SJSA1 (cell line): ENCODE data around the gene CLIC6. TPM values are rescaled to one million over a fixed set of nuclear protein-coding genes. Genes with fewer than 3 reads are reported as not detected.

Experiments
- DNase-seq, 2 experiments: peaks; one replicate each; pipeline ENCODE4 v3.0.0-alpha.2; 2015 to 2020; ENCODE audit warnings: low spot score in 2 of 2, low read depth in 1 of 2
- H3K27ac ChIP-seq: fragments of 250-450 bp; sonication (Bioruptor Pico); 2 replicates; pipeline ENCODE4 v1.5.1; 2020; ENCODE audit warnings: mild to moderate bottlenecking, moderate library complexity
- H3K27me3 ChIP-seq: fragments of 250-450 bp; sonication (Bioruptor Pico); replicated peaks from 2 replicates; pipeline ENCODE4 v1.5.1; 2020; ENCODE audit warnings: mild to moderate bottlenecking, moderate library complexity
- H3K36me3 ChIP-seq: fragments of 250-450 bp; sonication (Bioruptor Pico); 2 replicates; pipeline ENCODE4 v1.5.1; 2020; ENCODE audit warnings: mild to moderate bottlenecking
- H3K4me1 ChIP-seq: fragments of 250-450 bp; sonication (Bioruptor Pico); replicated peaks from 2 replicates; pipeline ENCODE4 v1.6.1; 2021; ENCODE audit warnings: mild to moderate bottlenecking
- H3K4me3 ChIP-seq: fragments of 250-450 bp; sonication (Bioruptor Pico); 2 replicates; pipeline ENCODE4 v1.5.1; 2020; ENCODE audit warnings: mild to moderate bottlenecking
- H3K9me3 ChIP-seq: fragments of 250-450 bp; sonication (Bioruptor Pico); replicated peaks from 2 replicates; pipeline ENCODE4 v1.5.1; 2020; ENCODE audit warnings: mild to moderate bottlenecking
- total RNA-seq: library from RNA; depleted of rRNA; stranded (reverse); fragments of >200 nt; shearing (Covaris generic); gene quantifications from 2 replicates; pipeline ENCODE4 v1.2.3, GENCODE V29; 2014

Gene CLIC6
- total RNA-seq, 1 experiment from 2014 or later = not detected

DNA sequence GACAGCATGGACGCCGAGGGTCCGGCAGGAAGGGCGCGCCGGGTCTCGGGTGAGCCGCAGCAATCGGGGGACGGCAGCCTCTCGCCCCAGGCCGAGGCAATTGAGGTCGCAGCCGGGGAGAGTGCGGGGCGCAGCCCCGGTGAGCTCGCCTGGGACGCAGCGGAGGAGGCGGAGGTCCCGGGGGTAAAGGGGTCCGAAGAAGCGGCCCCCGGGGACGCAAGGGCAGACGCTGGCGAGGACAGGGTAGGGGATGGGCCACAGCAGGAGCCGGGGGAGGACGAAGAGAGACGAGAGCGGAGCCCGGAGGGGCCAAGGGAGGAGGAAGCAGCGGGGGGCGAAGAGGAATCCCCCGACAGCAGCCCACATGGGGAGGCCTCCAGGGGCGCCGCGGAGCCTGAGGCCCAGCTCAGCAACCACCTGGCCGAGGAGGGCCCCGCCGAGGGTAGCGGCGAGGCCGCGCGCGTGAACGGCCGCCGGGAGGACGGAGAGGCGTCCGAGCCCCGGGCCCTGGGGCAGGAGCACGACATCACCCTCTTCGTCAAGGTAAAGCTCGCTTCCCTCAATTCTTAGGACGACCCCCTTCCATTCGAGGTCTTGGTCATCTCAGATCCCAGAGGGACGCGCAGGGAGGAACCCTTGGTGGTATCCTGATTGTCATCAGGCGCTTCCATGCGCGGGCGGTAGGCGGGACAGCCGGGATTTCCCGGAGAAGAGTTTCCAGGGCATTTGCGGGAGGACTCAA lies 1.6 kb downstream of the CLIC6 start:
- H3K36me3 ChIP-seq = no peaks in the 10 kb centered on the region
- H3K27ac ChIP-seq = no peak overlapping the region
- no peaks in the 10 kb centered on the region for H3K9me3 ChIP-seq
- peaks cover 7% of the 10 kb centered on the region for H3K4me1 ChIP-seq
- H3K4me3 ChIP-seq = peak overlapping the region; percentile 29
- H3K27me3 ChIP-seq = peaks cover 25% of the 10 kb centered on the region
- peak; percentile 15 to 45 for DNase-seq

DNA sequence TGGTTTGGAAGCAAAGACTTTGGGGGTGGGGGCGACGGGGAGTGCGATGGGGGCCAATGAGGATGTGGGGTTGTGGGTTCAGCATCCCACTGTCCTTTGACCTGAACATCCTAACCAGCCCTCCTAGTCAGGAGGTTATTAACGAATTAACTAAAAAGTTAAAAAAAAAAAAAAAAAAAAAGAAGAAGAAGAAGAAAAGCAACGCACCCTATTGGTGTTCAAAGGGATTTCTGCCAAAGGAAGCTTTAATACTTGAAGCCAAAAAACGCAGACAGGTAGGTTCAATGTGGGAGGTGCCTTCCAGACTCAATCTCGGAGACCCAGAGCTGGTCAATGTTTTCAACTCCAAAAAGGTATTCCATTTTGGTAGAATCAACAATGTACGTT lies 2.2 kb downstream of the CLIC6 start:
- peaks cover 7% of the 10 kb centered on the region for H3K4me1 ChIP-seq
- H3K27ac ChIP-seq = no peak overlapping the region
- H3K36me3 ChIP-seq = no peaks in the 10 kb centered on the region
- peak overlapping the region; percentile 29 for H3K4me3 ChIP-seq
- H3K9me3 ChIP-seq = no peaks in the 10 kb centered on the region
- H3K27me3 ChIP-seq = peaks cover 25% of the 10 kb centered on the region
- peak in 1 of 2 experiments; percentile 11 for DNase-seq

DNA sequence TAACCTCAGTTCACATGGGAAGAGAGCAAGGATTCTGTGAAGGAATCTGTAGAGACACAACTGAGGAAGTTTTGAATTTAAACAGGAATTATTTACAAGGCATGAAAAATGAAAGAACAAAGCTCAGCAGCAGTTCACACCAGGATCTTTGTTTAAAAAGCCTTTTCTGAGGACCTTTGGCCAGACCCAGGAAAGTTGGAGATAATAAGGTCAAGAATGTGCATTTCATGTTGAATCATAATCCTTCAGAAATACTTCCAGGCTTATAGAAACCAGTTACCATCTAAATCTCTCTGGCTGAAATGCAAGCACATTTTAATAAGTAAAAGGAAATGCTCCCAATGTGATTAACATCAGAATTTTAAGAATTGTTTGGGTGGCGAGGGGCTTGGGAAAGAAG lies 2.7 kb downstream of the CLIC6 start:
- Histone ChIP-seq H3K4me1 (peaks cover 7% of the 10 kb centered on the region), H3K9me3 (no peaks in the 10 kb centered on the region), H3K4me3 (no peak overlapping the region), H3K27me3 (peaks cover 25% of the 10 kb centered on the region), H3K27ac (no peak overlapping the region), H3K36me3 (no peaks in the 10 kb centered on the region)
- no peak for DNase-seq

DNA sequence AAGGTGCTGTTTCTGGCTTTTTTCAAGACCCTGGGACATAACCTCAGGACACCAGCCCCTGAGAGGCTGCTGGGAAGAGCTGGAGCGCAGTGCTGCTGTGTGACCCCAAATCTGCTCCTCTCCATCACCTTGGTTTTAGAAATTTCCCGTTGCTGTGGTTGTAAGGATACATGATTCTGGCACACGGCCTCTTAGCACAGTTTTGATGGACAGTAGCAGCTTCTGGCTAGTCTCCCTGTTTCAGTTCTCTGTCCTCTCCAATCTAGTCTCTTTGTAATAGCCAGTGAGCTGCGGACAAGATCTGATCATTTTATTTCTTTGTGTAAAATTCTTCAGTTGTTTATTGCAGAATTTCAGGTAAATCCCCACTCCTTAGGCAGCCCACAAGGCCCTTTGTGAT lies 3.1 kb downstream of the CLIC6 start:
- Histone ChIP-seq H3K4me1 (peaks cover 7% of the 10 kb centered on the region), H3K9me3 (no peaks in the 10 kb centered on the region), H3K36me3 (no peaks in the 10 kb centered on the region), H3K4me3 (no peak overlapping the region), H3K27me3 (peaks cover 25% of the 10 kb centered on the region), H3K27ac (no peak overlapping the region)
- peak in 1 of 2 experiments; percentile 3 for DNase-seq

DNA sequence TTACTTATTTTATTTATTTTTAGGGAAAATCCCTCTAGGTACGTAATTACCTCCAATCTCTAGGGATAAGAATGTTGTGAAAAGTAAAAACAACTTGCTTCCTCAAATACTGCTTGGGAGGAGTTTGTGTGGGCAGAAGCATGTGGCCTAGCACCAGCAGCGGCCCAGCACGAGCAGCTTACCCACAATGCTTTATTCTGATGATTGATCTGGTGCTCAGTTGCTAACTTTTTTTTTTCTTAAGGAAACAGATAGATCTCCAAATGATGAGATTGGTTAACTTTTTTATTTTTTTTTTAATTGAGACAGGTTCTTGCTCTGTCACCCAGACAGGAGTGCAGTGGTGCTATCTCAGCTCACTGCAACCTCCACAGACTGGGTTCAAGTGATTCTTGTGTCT lies 4.2 kb downstream of the CLIC6 start:
- no peaks in the 10 kb centered on the region for H3K36me3 ChIP-seq
- DNase-seq = no peak
- no peak overlapping the region for H3K4me3 ChIP-seq
- peaks cover 7% of the 10 kb centered on the region for H3K4me1 ChIP-seq
- no peak overlapping the region for H3K27ac ChIP-seq
- H3K27me3 ChIP-seq = peaks cover 23% of the 10 kb centered on the region
- no peaks in the 10 kb centered on the region for H3K9me3 ChIP-seq

DNA sequence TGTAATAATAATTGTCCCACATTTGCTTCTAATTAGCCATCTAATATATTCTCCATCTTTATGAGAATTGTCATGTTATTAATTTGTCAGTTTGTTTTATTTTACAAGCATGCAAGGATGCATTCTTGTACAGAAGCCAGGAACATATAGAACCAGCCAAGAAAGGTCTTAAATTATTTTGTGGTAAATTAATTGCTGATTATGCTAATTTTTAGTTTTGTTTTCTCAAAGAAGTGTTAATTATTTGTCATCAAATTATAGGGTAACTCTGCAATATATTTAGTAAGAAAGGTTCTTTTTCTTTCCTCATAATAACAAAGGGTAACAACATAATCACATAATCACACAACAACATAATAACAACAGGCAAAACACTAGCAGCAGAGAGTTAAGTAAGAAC lies 5.7 kb downstream of the CLIC6 start:
- Histone ChIP-seq H3K27me3 (peaks cover 23% of the 10 kb centered on the region), H3K36me3 (no peaks in the 10 kb centered on the region)
- no peak for DNase-seq

DNA sequence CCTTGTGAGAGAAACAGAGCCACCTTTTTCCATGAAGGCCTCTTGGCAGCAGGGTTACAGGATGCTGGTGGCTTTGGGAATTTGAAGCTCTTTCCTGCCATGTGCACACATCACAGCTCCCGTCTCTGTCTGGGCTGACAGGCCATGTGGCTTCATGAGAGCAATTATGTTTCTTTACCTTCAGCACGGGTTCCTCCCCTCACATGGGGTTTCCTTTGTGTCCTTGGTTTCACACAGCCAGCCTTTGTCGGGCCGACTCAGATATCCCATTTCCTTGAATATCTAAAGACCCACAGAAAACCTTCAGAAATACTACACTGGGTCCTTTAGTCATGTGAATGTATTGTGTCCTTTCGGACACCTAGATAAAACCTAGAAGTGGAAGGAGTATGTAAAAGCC lies 7.1 kb downstream of the CLIC6 start:
- Histone ChIP-seq H3K36me3 (no peaks in the 10 kb centered on the region), H3K27me3 (peaks cover 14% of the 10 kb centered on the region), H3K4me1 (no peaks in the 10 kb centered on the region), H3K4me3 (no peak overlapping the region), H3K9me3 (no peaks in the 10 kb centered on the region), H3K27ac (no peak overlapping the region)
- DNase-seq = peak in 1 of 2 experiments; percentile 29

More for the DNA sequence above, 5.7 kb downstream of the CLIC6 start:
- Histone ChIP-seq H3K4me3 (no peak overlapping the region), H3K9me3 (no peaks in the 10 kb centered on the region), H3K27ac (no peak overlapping the region), H3K4me1 (peaks cover 7% of the 10 kb centered on the region)

DNA sequence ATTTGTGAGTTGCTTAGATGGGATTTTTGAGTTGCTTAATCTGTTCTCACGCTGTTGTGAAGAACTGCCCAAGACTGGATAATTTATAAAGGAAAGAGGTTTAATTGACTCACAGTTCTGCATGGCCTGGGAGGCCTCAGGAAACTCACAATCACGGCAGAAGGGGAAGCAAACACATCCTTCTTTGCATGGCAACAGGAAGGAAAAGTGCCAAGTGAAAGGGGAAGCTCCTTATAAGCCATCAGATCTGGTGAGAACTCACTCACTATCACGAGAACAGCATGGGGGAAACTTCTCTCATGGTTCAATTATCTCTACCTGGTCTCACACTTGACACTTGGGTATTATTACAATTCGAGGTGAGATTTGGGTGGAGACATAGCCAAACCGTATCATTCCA lies 10.3 kb downstream of the CLIC6 start:
- DNase-seq = peak in 1 of 2 experiments; percentile 2
- Histone ChIP-seq H3K4me1 (no peaks in the 10 kb centered on the region), H3K9me3 (peaks cover 5% of the 10 kb centered on the region), H3K27ac (no peak overlapping the region), H3K27me3 (no peaks in the 10 kb centered on the region), H3K36me3 (no peaks in the 10 kb centered on the region), H3K4me3 (no peak overlapping the region)

DNA sequence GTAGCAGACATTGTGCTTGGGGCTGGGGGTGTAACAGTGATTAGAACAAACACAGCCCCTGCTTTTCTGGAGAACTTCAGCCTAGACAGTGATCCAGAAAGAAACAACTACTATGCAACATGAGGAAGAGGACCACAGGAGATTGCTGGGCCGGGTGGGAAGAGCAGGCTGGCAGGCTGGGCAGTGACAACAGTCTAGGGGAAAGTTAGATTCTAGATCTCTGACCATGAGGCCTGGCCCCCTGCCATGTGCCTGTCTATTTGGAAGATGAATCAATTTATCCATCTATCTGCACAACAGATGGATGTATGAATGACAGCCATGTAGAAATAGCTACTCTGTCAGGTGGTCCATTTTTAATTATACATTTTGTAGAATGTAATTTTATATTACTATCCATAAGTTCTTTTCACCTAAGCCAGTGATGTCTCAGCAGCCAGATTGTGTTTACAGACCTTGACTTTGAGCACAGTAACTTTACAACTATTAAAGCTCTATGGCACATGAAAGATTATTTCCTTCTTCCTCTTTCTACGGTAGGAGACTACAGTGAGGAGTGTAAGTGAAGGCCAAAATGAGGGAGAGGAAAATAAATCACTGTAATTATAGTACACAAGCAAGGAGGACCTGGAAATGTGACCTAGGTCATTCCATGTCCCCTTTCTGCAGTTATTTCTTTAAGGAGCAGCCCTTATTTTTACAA lies 15.5 kb downstream of the CLIC6 start:
- Histone ChIP-seq H3K27ac (no peak overlapping the region), H3K9me3 (peaks cover 5% of the 10 kb centered on the region), H3K36me3 (no peaks in the 10 kb centered on the region), H3K4me1 (no peaks in the 10 kb centered on the region), H3K4me3 (no peak overlapping the region), H3K27me3 (no peaks in the 10 kb centered on the region)
- peak in 1 of 2 experiments; percentile 30 for DNase-seq

DNA sequence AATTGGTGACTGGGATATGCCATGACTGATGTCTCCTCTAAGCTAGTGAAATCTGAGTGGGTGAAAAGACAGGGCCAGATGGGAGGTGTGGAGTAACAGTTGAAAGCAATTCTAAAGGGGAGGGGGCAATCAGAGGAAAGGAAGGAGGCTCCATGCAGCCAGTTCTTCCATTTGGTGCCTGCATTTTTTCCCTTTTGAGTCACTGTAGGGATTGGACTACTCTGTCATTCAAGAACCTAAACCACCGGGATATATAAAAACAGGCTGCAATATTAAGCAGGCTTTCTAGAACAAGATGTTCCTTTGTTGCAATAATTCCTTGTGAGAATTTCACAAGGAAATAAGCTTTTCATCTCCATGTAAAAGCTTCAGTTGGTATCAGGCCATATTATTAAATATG lies 18.3 kb downstream of the CLIC6 start:
- Histone ChIP-seq H3K27ac (no peak overlapping the region), H3K27me3 (no peaks in the 10 kb centered on the region), H3K4me1 (no peaks in the 10 kb centered on the region), H3K36me3 (no peaks in the 10 kb centered on the region), H3K4me3 (no peak overlapping the region), H3K9me3 (no peaks in the 10 kb centered on the region)
- no peak for DNase-seq

DNA sequence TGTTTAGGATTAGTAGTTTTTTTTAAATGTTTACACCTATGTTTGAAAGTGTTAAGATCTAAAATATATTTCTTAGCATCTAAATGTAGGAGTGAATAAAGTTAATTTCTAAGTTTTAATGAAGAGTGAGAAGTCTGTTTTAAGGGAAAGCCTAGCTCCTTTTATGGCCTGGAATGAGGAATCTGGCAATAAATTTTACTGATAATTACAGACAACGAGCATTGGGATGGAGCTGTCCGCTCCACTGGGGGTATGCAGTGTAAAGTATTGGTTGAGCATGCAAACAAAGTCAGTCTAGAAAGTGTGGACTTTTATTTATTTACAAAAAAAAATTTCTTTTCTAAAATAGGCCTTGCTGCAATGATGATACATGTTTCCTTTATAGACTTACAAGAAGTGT lies 19.0 kb downstream of the CLIC6 start:
- Histone ChIP-seq H3K36me3 (no peaks in the 10 kb centered on the region), H3K27ac (no peak overlapping the region), H3K4me3 (no peak overlapping the region), H3K4me1 (no peaks in the 10 kb centered on the region), H3K27me3 (no peaks in the 10 kb centered on the region), H3K9me3 (no peaks in the 10 kb centered on the region)
- DNase-seq = no peak

DNA sequence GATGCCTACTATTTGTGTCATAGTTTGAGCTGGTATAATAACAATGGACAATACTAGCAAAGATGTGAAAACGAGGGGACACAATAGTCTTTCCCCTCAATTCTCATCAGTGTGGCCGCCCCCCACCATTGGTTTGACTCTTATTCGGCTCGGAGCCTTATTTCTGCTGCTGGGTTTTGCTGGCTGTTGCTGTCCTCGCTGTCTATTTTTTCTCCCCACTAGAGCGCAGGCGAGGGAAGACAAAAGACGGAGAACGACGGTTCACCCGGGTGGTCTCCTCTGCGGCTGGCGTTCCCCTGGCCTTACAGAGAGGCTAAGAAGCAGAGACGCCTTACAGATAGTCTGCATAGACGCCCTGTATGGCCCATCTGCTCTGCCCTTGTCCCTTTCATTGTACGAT lies 19.4 kb downstream of the CLIC6 start:
- H3K27ac ChIP-seq = no peak overlapping the region
- H3K4me3 ChIP-seq = no peak overlapping the region
- H3K9me3 ChIP-seq = no peaks in the 10 kb centered on the region
- H3K27me3 ChIP-seq = no peaks in the 10 kb centered on the region
- H3K4me1 ChIP-seq = 0 out of 2 replicates have a peak, but pooled peaks cover 2% of the 10 kb centered on the region
- no peak for DNase-seq
- H3K36me3 ChIP-seq = no peaks in the 10 kb centered on the region

DNA sequence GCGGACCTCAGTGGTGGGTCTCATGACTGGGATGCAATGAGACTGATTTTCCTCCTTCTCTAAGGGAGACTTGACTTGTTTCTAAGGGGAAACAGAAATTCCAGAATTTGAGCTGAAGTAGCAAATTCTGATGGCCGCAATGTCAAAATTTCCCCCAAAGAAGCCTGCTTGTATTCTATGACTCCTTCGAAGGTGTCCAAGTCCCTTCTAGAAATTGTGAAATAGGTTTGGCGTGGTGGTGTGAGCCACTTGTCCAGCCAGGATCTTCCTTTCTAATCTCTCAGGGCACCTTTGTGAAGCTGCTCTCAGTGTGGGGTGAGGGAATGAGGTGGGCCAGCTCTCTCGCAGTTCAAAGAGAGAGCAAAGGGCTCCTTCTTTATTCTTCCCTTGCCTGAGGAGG lies 19.9 kb downstream of the CLIC6 start:
- Histone ChIP-seq H3K36me3 (no peaks in the 10 kb centered on the region), H3K9me3 (no peaks in the 10 kb centered on the region), H3K27me3 (no peaks in the 10 kb centered on the region), H3K4me3 (no peak overlapping the region), H3K27ac (no peak overlapping the region), H3K4me1 (0 out of 2 replicates have a peak, but pooled peaks cover 6% of the 10 kb centered on the region)
- DNase-seq = no peak

DNA sequence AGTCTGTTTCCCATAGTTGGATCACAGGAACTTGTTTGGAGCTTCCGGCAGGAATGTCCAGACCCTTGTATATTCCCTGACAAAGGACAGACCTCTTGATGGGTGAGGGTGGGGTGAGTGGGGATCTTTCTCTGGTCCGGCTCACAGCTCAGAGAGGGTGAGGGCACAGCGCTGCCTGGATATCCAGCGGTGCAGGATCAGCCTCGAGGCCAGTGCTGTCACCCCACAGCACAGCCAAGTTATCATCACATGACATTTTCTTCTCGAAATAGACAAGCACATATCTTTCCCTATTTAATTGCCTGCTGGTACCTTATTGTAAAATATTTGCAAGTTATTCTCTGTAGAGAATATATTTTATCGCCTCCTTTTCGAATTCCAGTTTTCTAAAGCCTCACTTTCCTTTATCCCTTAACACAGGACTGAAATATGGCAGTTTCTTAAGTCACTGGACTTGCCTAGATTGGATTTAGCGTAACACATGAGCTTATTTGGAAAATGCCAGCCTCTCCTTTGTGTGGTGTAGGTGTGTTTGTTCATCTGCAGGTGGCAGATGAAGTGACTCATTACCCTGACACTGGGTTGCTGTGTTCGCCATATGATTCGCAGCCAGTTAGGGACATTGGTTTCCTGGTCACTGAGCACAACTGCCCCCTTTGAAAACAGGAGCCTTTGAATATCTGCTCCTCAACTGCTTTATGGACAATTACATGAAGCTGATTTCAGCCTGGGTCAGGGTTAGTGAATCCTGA lies 21.4 kb downstream of the CLIC6 start:
- Histone ChIP-seq H3K4me1 (0 out of 2 replicates have a peak, but pooled peaks cover 6% of the 10 kb centered on the region), H3K36me3 (no peaks in the 10 kb centered on the region), H3K27me3 (no peaks in the 10 kb centered on the region), H3K9me3 (no peaks in the 10 kb centered on the region; the same call in 1 of the 2 replicates), H3K27ac (no peak overlapping the region), H3K4me3 (no peak overlapping the region)
- no peak for DNase-seq
